ENCODE data around the gene ARHGEF37.

ARHGEF37 gene

GRCh38 chr5:149550594-149551226, 30.6 kb upstream of the ARHGEF37 start:
- Histone ChIP-seq H3K27ac (ENCODE audit: low read length, poor library complexity, severe bottlenecking) (peak overlapping the region; percentile 96), H4K91ac (ENCODE audit: low read length) (peak overlapping the region; percentile 98), H2BK12ac (ENCODE audit: low read length in 2 of 2) (peak overlapping the region; percentile 51 to 73), H2AK5ac (ENCODE audit: low read length, severe bottlenecking) (peak overlapping the region; percentile 62), H3K4ac (ENCODE audit: low read depth in 1 of 2, low read length in 2 of 2) (peak overlapping the region; percentile 97), H2BK5ac (ENCODE audit: low read depth, low read length, poor library complexity, severe bottlenecking) (peak overlapping the region; percentile 98), H3K36me3 (ENCODE audit: control insufficient read depth in 1 of 2, insufficient read depth in 2 of 2, low read depth in 1 of 2, low read length in 2 of 2) (peaks cover 17 to 41% of the 10 kb centered on the region in 2 experiments), H3K27me3 (ENCODE audit: control insufficient read depth in 1 of 2, insufficient read depth in 1 of 2, low read length in 2 of 2) (no peaks in the 10 kb centered on the region), H3K9me3 (ENCODE audit: control insufficient read depth, low read length) (no peaks in the 10 kb centered on the region), H4K8ac (ENCODE audit: low read length) (peak overlapping the region; percentile 87), H2AFZ (ENCODE audit: low read depth, low read length) (peak overlapping the region; percentile 36), H3K14ac (ENCODE audit: low read length in 2 of 2) (peak overlapping the region; percentile 62 to 96), H3K9ac (ENCODE audit: low read length) (peak overlapping the region; percentile 100), H3K79me1 (replicated peaks; ENCODE audit: low read length, poor library complexity, severe bottlenecking) (peaks cover 3% of the 10 kb centered on the region), H3K4me1 (ENCODE audit: control insufficient read depth, insufficient read depth, low read depth, low read length) (peaks cover 5% of the 10 kb centered on the region), H2BK120ac (ENCODE audit: low read depth, low read length) (peak overlapping the region; percentile 84), H3K18ac (ENCODE audit: low read depth in 1 of 2, low read length in 2 of 2) (peak overlapping the region; percentile 93 to 99), H3K23ac (ENCODE audit: low read length in 2 of 2) (peak overlapping the region in 1 of 2 experiments; percentile 96), H3K4me3 (ENCODE audit: insufficient read depth in 1 of 2, low read depth in 1 of 2, low read length in 2 of 2) (peak overlapping the region; percentile 96 to 99), H2BK15ac (ENCODE audit: low read depth, poor library complexity, severe bottlenecking) (peak overlapping the region; percentile 94), H3K4me2 (ENCODE audit: low read length, poor library complexity, severe bottlenecking) (peak overlapping the region; percentile 24)
- WGBS: under 1% methylated on average over 40 of the region's 40 CpGs
- no peak for DNase-seq

DNA sequence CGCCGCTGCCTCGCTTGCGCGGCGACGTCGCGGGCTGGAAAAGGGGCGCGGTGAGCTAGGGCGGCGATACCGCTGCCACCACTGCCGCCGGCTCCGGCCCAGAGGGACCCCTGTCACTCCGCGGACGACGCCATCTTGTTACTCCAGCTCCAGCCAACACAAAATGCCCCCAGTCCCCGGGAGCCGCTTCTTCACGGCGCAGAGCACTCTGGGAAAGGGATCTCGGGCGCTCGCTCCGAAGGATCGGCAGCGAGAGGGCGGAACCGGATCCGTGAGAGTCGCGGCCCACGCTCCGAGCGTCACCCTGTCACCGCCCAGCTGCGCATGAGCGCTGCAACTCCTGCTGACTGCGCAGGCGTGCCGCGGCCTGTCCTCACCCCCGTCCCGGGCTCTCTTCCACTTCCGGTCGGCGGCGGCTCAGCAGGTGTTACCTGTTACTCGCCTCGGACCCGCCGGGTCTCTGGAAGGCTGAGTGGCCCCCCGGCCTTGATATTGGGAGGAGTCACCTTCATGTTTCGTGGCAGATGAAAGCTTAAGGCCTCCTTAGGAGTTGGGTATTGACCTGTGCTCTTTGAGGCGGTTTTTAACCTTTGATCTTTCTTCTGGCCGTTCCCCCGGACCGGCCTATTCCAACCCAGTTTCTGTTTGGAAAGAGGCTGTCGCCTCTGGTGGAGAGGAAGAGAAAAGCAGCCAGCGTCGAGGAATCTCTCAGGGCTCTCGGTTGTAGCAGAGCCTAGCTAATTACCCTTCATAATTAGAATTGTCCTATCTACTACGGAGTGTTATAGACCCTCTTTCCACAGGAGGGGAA, 29.9 kb upstream of the ARHGEF37 start, which contains the start of gene CSNK1A1:
TSS of gene CSNK1A1 (minus strand) at position 213 of the 811 bp plus-strand sequence. CDS start 475 bp downstream, outside the sequence.
- Histone ChIP-seq H2AK5ac (ENCODE audit: low read length, severe bottlenecking) (peak within 1 kb of the TSS; percentile 62), H3K14ac (ENCODE audit: low read length in 2 of 2) (peak within 1 kb of the TSS; percentile 62 to 96), H3K27ac (ENCODE audit: low read length, poor library complexity, severe bottlenecking) (peak within 1 kb of the TSS; percentile 96), H2BK5ac (ENCODE audit: low read depth, low read length, poor library complexity, severe bottlenecking) (peak within 1 kb of the TSS; percentile 98), H3K27me3 (ENCODE audit: control insufficient read depth in 1 of 2, insufficient read depth in 1 of 2, low read length in 2 of 2) (no peaks in the 10 kb centered on the region), H2BK12ac (ENCODE audit: low read length in 2 of 2) (peak within 1 kb of the TSS; percentile 51 to 73), H2BK120ac (ENCODE audit: low read depth, low read length) (peak within 1 kb of the TSS; percentile 84), H3K18ac (ENCODE audit: low read depth in 1 of 2, low read length in 2 of 2) (peak within 1 kb of the TSS; percentile 93 to 99), H4K8ac (ENCODE audit: low read length) (peak within 1 kb of the TSS; percentile 87), H3K9ac (ENCODE audit: low read length) (peak within 1 kb of the TSS; percentile 100), H3K4me3 (ENCODE audit: insufficient read depth in 1 of 2, low read depth in 1 of 2, low read length in 2 of 2) (peak within 1 kb of the TSS; percentile 96 to 99), H3K79me1 (replicated peaks; ENCODE audit: low read length, poor library complexity, severe bottlenecking) (peaks cover 3% of the 10 kb centered on the region), H4K91ac (ENCODE audit: low read length) (peak within 1 kb of the TSS; percentile 98), H2AFZ (ENCODE audit: low read depth, low read length) (peak within 1 kb of the TSS; percentile 36), H3K4me1 (ENCODE audit: control insufficient read depth, insufficient read depth, low read depth, low read length) (peaks cover 5% of the 10 kb centered on the region), H3K36me3 (ENCODE audit: control insufficient read depth in 1 of 2, insufficient read depth in 2 of 2, low read depth in 1 of 2, low read length in 2 of 2) (peaks cover 10 to 35% of the 10 kb centered on the region in 2 experiments), H2BK15ac (ENCODE audit: low read depth, poor library complexity, severe bottlenecking) (peak within 1 kb of the TSS; percentile 94), H3K9me3 (ENCODE audit: control insufficient read depth, low read length) (no peaks in the 10 kb centered on the region), H3K23ac (ENCODE audit: low read length in 2 of 2) (peak within 1 kb of the TSS in 1 of 2 experiments; percentile 96), H3K4me2 (ENCODE audit: low read length, poor library complexity, severe bottlenecking) (peak within 1 kb of the TSS; percentile 71), H3K4ac (ENCODE audit: low read depth in 1 of 2, low read length in 2 of 2) (peak within 1 kb of the TSS; percentile 97)
- peak; percentile 99 for DNase-seq
- WGBS: under 1% methylated on average over 56 of the region's 67 CpGs

DNA sequence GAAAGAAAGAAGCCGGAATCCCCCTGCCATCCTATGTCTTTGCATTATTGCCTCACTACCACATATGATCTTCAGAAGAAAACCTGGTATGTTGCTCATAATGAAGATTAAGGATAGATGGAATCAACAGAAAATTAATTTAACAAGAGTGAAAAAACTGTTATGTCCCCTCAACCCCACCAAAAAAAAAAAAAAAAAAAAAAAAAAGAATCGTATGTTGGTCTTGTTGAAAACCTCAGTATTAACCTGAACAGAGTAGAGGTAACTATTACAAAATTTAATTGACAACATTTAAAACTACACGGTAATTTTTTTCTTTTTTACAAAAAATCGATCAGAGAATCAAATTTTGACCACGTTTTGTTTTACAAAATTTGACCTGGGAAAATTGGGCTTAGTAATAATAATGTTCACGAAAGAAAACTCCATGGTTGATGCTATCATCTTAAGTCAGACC, 29.2 kb upstream of the ARHGEF37 start:
- H3K14ac ChIP-seq (ENCODE audit: low read length in 2 of 2): no peak overlapping the region
- no peak overlapping the region for H4K91ac ChIP-seq (ENCODE audit: low read length)
- no peak for DNase-seq
- H2AFZ ChIP-seq (ENCODE audit: low read depth, low read length): no peak overlapping the region
- no peak overlapping the region for H2BK12ac ChIP-seq (ENCODE audit: low read length in 2 of 2)
- no peak overlapping the region for H2BK5ac ChIP-seq (ENCODE audit: low read depth, low read length, poor library complexity, severe bottlenecking)
- H3K18ac ChIP-seq (ENCODE audit: low read depth in 1 of 2, low read length in 2 of 2): peak overlapping the region in 1 of 2 experiments; percentile 65
- H3K9ac ChIP-seq (ENCODE audit: low read length): peak overlapping the region; percentile 100
- no peak overlapping the region for H2BK15ac ChIP-seq (ENCODE audit: low read depth, poor library complexity, severe bottlenecking)
- peaks cover 10 to 29% of the 10 kb centered on the region in 2 experiments for H3K36me3 ChIP-seq (ENCODE audit: control insufficient read depth in 1 of 2, insufficient read depth in 2 of 2, low read depth in 1 of 2, low read length in 2 of 2)
- no peak overlapping the region for H3K23ac ChIP-seq (ENCODE audit: low read length in 2 of 2)
- no peaks in the 10 kb centered on the region for H3K27me3 ChIP-seq (ENCODE audit: control insufficient read depth in 1 of 2, insufficient read depth in 1 of 2, low read length in 2 of 2)
- H3K79me1 ChIP-seq (replicated peaks; ENCODE audit: low read length, poor library complexity, severe bottlenecking): peaks cover 3% of the 10 kb centered on the region
- H3K9me3 ChIP-seq (ENCODE audit: control insufficient read depth, low read length): no peaks in the 10 kb centered on the region
- peak overlapping the region; percentile 91 for H3K27ac ChIP-seq (ENCODE audit: low read length, poor library complexity, severe bottlenecking)
- WGBS: 40% methylated on average over 3 of the region's 6 CpGs
- H3K4ac ChIP-seq (ENCODE audit: low read depth in 1 of 2, low read length in 2 of 2): no peak overlapping the region
- no peak overlapping the region for H2AK5ac ChIP-seq (ENCODE audit: low read length, severe bottlenecking)
- peak overlapping the region in 1 of 2 experiments; percentile 99 for H3K4me3 ChIP-seq (ENCODE audit: insufficient read depth in 1 of 2, low read depth in 1 of 2, low read length in 2 of 2)
- no peak overlapping the region for H2BK120ac ChIP-seq (ENCODE audit: low read depth, low read length)
- peak overlapping the region; percentile 71 for H3K4me2 ChIP-seq (ENCODE audit: low read length, poor library complexity, severe bottlenecking)
- H3K4me1 ChIP-seq (ENCODE audit: control insufficient read depth, insufficient read depth, low read depth, low read length): peaks cover 5% of the 10 kb centered on the region
- H4K8ac ChIP-seq (ENCODE audit: low read length): no peak overlapping the region

Measured in mesenchymal stem cell (in vitro differentiated cells and primary cell).